HG02885 (cell line): ENCODE measurements around the gene SGIP1.

Experiments used
- ATAC-seq: cut with Tn5 transposase; IDR thresholded peaks from one replicate; pipeline ENCODE4 v1.9.1; 2021; ENCODE audit warnings: mild to moderate bottlenecking; ENCODE audit not compliant: unreplicated experiment, poor library complexity

SGIP1 gene

DNA sequence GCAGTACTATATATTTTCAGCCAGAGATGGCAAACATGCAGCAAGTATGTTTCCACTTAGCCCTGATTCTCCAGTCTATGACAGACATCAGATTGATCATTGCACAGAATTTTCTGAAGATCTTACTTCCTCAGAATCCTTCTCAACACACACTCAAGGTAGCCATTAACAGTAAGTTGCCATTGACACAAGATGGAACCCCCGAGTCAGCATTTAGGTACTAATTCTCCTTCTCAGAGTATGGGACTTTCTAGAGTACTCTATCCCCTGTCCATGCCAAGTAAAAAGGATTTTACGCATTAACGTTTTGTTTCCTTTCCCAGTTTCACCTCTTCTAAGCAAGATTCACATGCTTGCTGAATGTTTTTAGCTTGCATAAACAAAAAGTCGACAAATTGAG lies 63.5 kb downstream of the SGIP1 start:
- ATAC-seq, result no peak

DNA sequence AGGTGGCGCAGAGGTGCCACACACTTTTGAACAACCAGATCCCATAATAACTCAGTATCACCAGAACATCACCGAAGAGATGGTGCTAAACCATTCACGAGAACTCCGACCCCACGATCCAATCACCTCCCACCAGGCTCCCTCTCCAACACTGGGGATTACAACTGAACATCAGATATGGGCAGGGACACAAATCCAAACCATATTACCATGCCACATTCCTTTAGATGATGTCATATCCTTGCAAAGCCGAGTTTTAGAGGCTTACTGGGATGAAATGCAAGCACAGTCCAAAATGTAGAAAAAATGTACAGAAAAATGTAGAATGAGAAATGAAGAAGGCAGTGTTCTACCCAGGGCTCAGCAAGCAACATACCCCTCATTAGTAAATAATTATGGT lies 64.7 kb downstream of the SGIP1 start:
- no peak for ATAC-seq

GRCh38 chr1:66599346-66599745 lies 65.4 kb downstream of the SGIP1 start:
- no peak for ATAC-seq

GRCh38 chr1:66599899-66600737 lies 66.2 kb downstream of the SGIP1 start:
- no peak for ATAC-seq

GRCh38 chr1:66605419-66605997 lies 71.6 kb downstream of the SGIP1 start:
- no peak for ATAC-seq

GRCh38 chr1:66606362-66607065 lies 72.6 kb downstream of the SGIP1 start:
- ATAC-seq, result no peak

- no peak for ATAC-seq
Measured at GRCh38 chr1:66607458-66607857, 73.5 kb downstream of the SGIP1 start.

- ATAC-seq, result no peak
Measured at GRCh38 chr1:66613187-66613586, 79.2 kb downstream of the SGIP1 start.

GRCh38 chr1:66617362-66618184 lies 83.6 kb downstream of the SGIP1 start:
- no peak for ATAC-seq

GRCh38 chr1:66618390-66618789 lies 84.4 kb downstream of the SGIP1 start:
- no peak for ATAC-seq

DNA sequence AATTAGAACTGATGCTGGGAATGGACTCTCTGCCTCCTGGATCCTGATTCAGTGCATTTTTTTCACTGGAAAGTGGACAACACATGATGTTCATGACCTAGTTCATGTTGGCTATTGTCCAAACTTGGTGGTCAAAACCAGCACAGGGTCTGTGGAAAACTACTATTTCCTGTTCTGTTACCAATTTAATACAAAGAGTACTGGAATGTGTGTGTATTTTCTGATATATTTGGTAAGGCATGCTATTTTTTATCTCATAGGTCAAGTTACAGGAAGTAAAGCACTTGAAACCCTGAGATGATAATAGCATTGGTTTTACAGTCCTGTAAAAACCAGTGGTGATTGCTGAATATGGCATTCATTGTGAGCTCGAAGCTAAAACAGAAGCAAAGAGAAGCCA lies 89.9 kb downstream of the SGIP1 start:
- no peak for ATAC-seq

DNA sequence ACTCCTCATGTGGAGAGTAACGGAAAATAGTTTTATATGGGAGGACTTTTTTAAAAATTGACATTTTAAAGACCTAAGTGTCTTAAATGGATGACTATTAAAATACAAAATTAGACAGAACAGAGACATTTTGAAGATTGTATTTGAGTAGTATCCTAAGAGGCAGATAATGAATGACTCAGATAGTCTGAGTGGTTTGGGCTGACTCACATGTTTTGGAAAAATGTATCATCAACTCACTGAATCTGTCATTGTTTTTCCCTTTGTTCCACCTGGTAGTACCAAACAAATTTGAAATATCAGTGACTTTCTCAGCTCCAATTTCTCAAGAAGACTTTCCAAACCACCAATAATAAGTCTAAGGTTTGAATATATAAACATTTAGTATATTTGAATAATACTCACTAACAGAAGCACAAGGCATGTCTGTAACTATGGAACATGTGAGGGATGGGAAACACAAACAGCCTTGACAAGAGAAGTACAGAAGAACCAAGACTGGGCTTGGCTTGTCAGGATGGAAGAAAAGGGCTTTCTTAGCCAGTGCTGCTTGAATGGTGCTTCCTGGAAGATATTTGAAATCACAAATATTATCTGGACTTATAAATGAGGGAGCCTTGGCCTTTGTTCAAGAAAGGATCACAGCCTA lies 90.6 kb downstream of the SGIP1 start:
- ATAC-seq, result no peak

DNA sequence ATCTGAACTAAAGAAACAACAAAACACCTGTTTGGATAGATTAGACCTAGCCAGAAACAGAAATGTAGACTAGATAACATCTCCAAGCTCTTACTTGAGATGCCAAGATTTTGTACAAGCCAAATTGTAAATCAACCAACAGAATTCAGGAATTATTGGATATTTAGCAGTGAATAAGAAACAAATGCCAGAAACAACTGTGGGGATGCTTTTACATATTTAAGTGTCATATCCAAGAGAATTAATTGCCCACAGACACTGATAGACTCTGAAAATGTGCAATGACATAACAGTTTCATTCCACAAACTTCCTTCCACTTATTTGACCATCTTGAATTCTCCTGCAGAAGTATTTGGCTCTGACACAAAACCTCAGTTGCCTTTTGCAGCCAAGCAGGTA lies 92.3 kb downstream of the SGIP1 start:
- no peak for ATAC-seq

- ATAC-seq, result no peak
Measured at GRCh38 chr1:66628926-66629325, 95.0 kb downstream of the SGIP1 start.

DNA sequence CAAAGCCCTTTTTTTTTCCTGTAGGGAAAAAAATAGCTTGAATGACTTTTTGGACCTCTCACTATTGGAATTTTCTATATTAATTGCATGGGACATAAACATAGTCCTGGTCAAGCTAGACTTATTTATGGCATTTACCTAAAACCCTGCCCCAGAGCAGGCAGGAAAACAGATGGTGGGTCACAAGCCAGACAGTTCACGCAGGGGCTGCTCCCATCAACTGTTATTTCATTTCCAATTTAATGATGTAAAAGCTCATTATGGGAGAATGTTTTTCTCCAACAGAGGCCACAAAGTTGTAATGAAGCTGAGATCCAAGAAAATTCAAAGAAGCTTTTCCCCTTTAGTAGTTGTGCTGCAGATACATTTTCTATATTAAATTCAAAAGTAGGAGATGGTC lies 99.2 kb downstream of the SGIP1 start:
- no peak for ATAC-seq

GRCh38 chr1:66637146-66637545 lies 103.2 kb downstream of the SGIP1 start:
- ATAC-seq, result no peak

GRCh38 chr1:66641891-66642473 lies 108.0 kb downstream of the SGIP1 start:
- no peak for ATAC-seq

DNA sequence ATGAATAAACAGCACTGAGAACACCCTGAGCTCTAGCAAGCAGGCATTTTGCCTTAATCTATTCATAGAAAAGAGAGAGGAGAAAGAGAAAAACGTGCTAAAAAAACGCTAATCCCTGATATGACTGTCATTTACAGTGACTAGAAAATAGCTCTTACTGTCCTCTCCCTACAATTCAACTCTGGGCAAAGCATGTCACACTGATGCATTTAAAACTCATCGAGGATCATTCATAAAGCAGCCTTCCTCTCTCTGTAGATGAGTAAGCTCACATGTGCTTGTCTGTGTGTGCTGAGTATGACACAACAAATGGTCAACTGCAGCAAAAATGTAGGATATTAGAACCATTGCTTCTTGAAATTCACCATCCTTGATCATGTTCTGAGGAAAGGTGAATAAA lies 109.0 kb downstream of the SGIP1 start:
- ATAC-seq, result no peak

GRCh38 chr1:66644331-66644730 lies 110.4 kb downstream of the SGIP1 start:
- no peak for ATAC-seq
